WERI-Rb-1 (cell line): Measurements from ENCODE around the gene ATP5F1A.
A peak's percentile ranks its signal among the peaks of the same experiment; 100 is the strongest.

Experiments
- DNase-seq: peaks from one replicate; pipeline ENCODE4 v3.0.0-alpha.2; 2020
- H3K27ac ChIP-seq: fragments of 250-450 bp; sonication (Bioruptor Pico); 2 replicates; pipeline ENCODE4 v1.5.1; 2020; ENCODE audit warnings: mild to moderate bottlenecking, moderate library complexity
- H3K27me3 ChIP-seq: fragments of 250-450 bp; sonication (Bioruptor Pico); 2 replicates; pipeline ENCODE4 v1.5.1; 2021; ENCODE audit warnings: mild to moderate bottlenecking, low read depth, moderate library complexity; ENCODE audit not compliant: insufficient read depth, severe bottlenecking
- H3K36me3 ChIP-seq: fragments of 250-450 bp; sonication (Bioruptor Pico); 2 replicates; pipeline ENCODE4 v1.5.1; 2020; ENCODE audit warnings: mild to moderate bottlenecking, moderate library complexity
- H3K4me3 ChIP-seq: 2 replicates; pipeline ENCODE4 v1.5.1; 2011; ENCODE audit warnings: low read depth, mild to moderate bottlenecking, control low read depth, low read length
- H3K9me3 ChIP-seq: fragments of 250-450 bp; sonication (Bioruptor Pico); 2 replicates; pipeline ENCODE4 v1.5.1; 2021; ENCODE audit warnings: mild to moderate bottlenecking, moderate library complexity; ENCODE audit not compliant: severe bottlenecking
- TF ChIP-seq, protein P1 (sequence below): IDR thresholded peaks from 2 replicates; pipeline ENCODE4 v1.5.1; 2011; ENCODE audit warnings: low read depth, mild to moderate bottlenecking, control low read depth, inconsistent platforms, low read length

The ATP5F1A gene

GRCh38 chr18:46084431-46084830 lies 13.7 kb downstream of the ATP5F1A start:
- H3K36me3 ChIP-seq: peaks cover 96% of the 10 kb centered on the region
- H3K27me3 ChIP-seq: no peaks in the 10 kb centered on the region
- no peak for DNase-seq
- TF ChIP-seq, protein P1, sequence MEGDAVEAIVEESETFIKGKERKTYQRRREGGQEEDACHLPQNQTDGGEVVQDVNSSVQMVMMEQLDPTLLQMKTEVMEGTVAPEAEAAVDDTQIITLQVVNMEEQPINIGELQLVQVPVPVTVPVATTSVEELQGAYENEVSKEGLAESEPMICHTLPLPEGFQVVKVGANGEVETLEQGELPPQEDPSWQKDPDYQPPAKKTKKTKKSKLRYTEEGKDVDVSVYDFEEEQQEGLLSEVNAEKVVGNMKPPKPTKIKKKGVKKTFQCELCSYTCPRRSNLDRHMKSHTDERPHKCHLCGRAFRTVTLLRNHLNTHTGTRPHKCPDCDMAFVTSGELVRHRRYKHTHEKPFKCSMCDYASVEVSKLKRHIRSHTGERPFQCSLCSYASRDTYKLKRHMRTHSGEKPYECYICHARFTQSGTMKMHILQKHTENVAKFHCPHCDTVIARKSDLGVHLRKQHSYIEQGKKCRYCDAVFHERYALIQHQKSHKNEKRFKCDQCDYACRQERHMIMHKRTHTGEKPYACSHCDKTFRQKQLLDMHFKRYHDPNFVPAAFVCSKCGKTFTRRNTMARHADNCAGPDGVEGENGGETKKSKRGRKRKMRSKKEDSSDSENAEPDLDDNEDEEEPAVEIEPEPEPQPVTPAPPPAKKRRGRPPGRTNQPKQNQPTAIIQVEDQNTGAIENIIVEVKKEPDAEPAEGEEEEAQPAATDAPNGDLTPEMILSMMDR: no peak
- H3K27ac ChIP-seq: no peak overlapping the region
- H3K9me3 ChIP-seq: no peaks in the 10 kb centered on the region
- H3K4me3 ChIP-seq: no peak overlapping the region

DNA sequence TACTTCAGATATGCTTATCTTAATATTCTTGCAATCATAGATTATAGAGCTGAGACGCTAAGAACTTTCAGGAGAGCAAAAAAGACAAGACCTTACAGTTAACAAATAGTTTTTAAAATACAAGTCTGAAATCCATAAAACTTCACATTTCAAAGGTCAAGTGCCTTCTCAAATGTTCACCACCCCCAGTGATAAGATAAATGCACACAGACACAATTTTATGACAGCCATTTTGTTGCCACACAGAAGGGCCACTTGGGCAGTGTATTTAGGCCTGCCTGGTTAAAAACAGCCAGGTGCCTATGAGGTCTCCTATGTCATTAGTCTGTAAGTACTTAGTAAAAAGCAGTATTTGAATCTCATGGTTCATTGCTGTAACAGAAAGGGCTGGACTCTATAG lies 17.9 kb downstream of the ATP5F1A start:
- no peaks in the 10 kb centered on the region for H3K9me3 ChIP-seq
- no peak for DNase-seq
- H3K27me3 ChIP-seq: no peaks in the 10 kb centered on the region
- no peak overlapping the region for H3K4me3 ChIP-seq
- no peak overlapping the region for H3K27ac ChIP-seq
- TF ChIP-seq, protein P1: no peak
- H3K36me3 ChIP-seq: peaks cover 78% of the 10 kb centered on the region

DNA sequence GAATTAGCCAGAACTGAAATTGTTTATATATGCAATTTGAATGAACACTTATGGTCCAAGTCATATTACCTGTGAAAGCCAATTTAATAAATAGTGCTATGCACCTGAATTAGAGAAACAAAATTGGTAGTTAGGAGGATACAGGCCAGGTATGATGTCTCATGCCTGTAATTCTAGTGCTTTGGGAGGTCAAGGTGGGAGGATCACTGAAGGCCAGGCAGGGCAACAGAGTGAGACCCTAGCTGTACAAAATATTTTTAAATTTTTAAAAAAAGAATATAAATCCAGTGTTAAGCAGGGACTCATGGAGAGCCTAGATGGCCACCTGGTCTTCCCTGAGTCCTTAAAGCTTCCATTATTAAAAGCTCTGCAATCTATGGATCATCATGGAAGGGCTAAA lies 18.8 kb downstream of the ATP5F1A start:
- TF ChIP-seq, protein P1: no peak
- no peaks in the 10 kb centered on the region for H3K9me3 ChIP-seq
- H3K27me3 ChIP-seq: no peaks in the 10 kb centered on the region
- no peak overlapping the region for H3K4me3 ChIP-seq
- DNase-seq: no peak
- H3K27ac ChIP-seq: no peak overlapping the region
- peaks cover 73% of the 10 kb centered on the region for H3K36me3 ChIP-seq

DNA sequence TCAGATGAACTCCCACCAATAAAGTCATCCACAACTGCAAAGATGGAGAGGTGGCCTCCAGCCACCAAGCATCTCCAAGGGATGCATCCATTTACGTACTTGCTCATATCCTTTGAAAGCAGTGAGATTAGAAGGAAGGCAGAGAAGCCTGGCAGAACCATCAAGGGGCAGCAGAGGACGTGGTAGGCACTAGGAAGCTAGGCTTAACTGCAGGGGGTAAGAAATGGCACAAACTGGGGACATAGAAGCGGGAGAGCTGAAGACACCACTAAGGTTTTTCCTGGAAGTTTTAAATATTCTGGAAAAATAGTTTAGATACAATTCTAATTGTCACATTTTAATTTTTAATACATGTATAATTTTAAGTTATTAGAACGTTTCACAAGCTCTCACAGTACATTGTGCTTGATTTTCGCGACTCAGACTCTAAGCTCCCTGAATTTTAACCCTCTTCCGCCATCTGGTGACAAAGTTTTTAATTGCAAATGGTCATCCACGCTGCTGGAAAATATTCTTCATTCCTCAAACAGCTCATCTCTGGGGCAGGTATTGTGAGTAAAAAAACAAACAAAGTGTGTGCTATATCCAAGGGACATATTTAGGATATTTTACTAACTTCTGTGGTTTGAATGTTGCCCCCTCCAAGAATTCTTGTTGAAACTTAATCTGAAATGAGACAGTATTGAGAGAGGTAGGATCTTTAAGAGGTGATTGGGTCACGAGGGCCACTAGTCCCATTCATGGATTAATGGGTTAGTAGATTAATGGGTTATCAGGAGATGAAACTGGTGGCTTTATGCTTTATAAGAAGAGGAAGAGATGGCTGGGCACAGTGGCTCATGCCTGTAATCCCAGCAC lies 24.4 kb downstream of the ATP5F1A start:
- H3K36me3 ChIP-seq: peaks cover 19% of the 10 kb centered on the region
- no peak overlapping the region for H3K4me3 ChIP-seq
- no peak overlapping the region for H3K27ac ChIP-seq
- DNase-seq: peak; percentile 60
- peaks cover 6% of the 10 kb centered on the region for H3K27me3 ChIP-seq
- TF ChIP-seq, protein P1: peak; percentile 56
- H3K9me3 ChIP-seq: no peaks in the 10 kb centered on the region

GRCh38 chr18:46072959-46073358 lies 25.1 kb downstream of the ATP5F1A start:
- DNase-seq: no peak
- H3K27ac ChIP-seq: no peak overlapping the region
- H3K27me3 ChIP-seq: peaks cover 6% of the 10 kb centered on the region
- H3K9me3 ChIP-seq: no peaks in the 10 kb centered on the region
- TF ChIP-seq, protein P1: no peak
- H3K4me3 ChIP-seq: no peak overlapping the region
- peaks cover 12% of the 10 kb centered on the region for H3K36me3 ChIP-seq
